ENCODE data around the gene C1orf52. TPM values are rescaled to one million over a fixed set of nuclear protein-coding genes. Genes with fewer than 3 reads are reported as not detected.

Gene C1orf52
- total RNA-seq, 1 experiment from 2014 or later: 28.3 TPM

- peak; percentile 51 to 69 for DNase-seq (ENCODE audit: low read depth in 1 of 2, low spot score in 2 of 2)
- no peak overlapping the region for H3K27ac ChIP-seq
- H3K9me3 ChIP-seq (replicated peaks): no peaks in the 10 kb centered on the region
Measured at GRCh38 chr1:85289207-85289847, 29.9 kb upstream of the C1orf52 start.

GRCh38 chr1:85284202-85284601 is 24.7 kb upstream of the C1orf52 start:
- H3K4me1 ChIP-seq (replicated peaks): peaks cover 6% of the 10 kb centered on the region
- H3K27ac ChIP-seq: no peak overlapping the region
- no peaks in the 10 kb centered on the region for H3K36me3 ChIP-seq
- H3K27me3 ChIP-seq (replicated peaks): no peaks in the 10 kb centered on the region
- H3K9me3 ChIP-seq (replicated peaks): no peaks in the 10 kb centered on the region
- no peak for DNase-seq (ENCODE audit: low read depth in 1 of 2, low spot score in 2 of 2)
- no peak overlapping the region for H3K4me3 ChIP-seq

More at GRCh38 chr1:85289207-85289847, 29.9 kb upstream of the C1orf52 start:
- Histone ChIP-seq H3K4me1 (replicated peaks) (peaks cover 11% of the 10 kb centered on the region), H3K36me3 (no peaks in the 10 kb centered on the region), H3K27me3 (replicated peaks) (no peaks in the 10 kb centered on the region), H3K4me3 (no peak overlapping the region)

GRCh38 chr1:85283475-85284199 is 24.2 kb upstream of the C1orf52 start:
- H3K9me3 ChIP-seq (replicated peaks): no peaks in the 10 kb centered on the region
- no peaks in the 10 kb centered on the region for H3K27me3 ChIP-seq (replicated peaks)
- no peak overlapping the region for H3K4me3 ChIP-seq
- no peak overlapping the region for H3K27ac ChIP-seq
- H3K36me3 ChIP-seq: no peaks in the 10 kb centered on the region
- DNase-seq (ENCODE audit: low read depth in 1 of 2, low spot score in 2 of 2): peak in 1 of 2 experiments; percentile 59
- H3K4me1 ChIP-seq (replicated peaks): peaks cover 11% of the 10 kb centered on the region

GRCh38 chr1:85282424-85282823 is 23.0 kb upstream of the C1orf52 start:
- H3K4me1 ChIP-seq (replicated peaks): peaks cover 20% of the 10 kb centered on the region
- H3K4me3 ChIP-seq: no peak overlapping the region
- no peaks in the 10 kb centered on the region for H3K27me3 ChIP-seq (replicated peaks)
- no peak for DNase-seq (ENCODE audit: low read depth in 1 of 2, low spot score in 2 of 2)
- no peak overlapping the region for H3K27ac ChIP-seq
- no peaks in the 10 kb centered on the region for H3K36me3 ChIP-seq
- no peaks in the 10 kb centered on the region for H3K9me3 ChIP-seq (replicated peaks)

GRCh38 chr1:85280636-85281035 is 21.2 kb upstream of the C1orf52 start:
- H3K27me3 ChIP-seq (replicated peaks): no peaks in the 10 kb centered on the region
- no peak overlapping the region for H3K4me3 ChIP-seq
- no peaks in the 10 kb centered on the region for H3K36me3 ChIP-seq
- no peak for DNase-seq (ENCODE audit: low read depth in 1 of 2, low spot score in 2 of 2)
- no peaks in the 10 kb centered on the region for H3K9me3 ChIP-seq (replicated peaks)
- peaks cover 26% of the 10 kb centered on the region for H3K4me1 ChIP-seq (replicated peaks)
- no peak overlapping the region for H3K27ac ChIP-seq

- Histone ChIP-seq H3K27me3 (replicated peaks) (no peaks in the 10 kb centered on the region), H3K4me1 (replicated peaks) (peaks cover 35% of the 10 kb centered on the region), H3K4me3 (no peak overlapping the region), H3K36me3 (peaks cover 4% of the 10 kb centered on the region; the same call in 1 of the 2 replicates), H3K9me3 (replicated peaks) (no peaks in the 10 kb centered on the region), H3K27ac (peak overlapping the region; percentile 65)
- no peak for DNase-seq (ENCODE audit: low read depth in 1 of 2, low spot score in 2 of 2)
Measured at GRCh38 chr1:85279458-85280080, 20.1 kb upstream of the C1orf52 start.

- Histone ChIP-seq H3K4me3 (peak overlapping the region; percentile 5; the same call in 1 of the 2 replicates), H3K27me3 (replicated peaks) (no peaks in the 10 kb centered on the region), H3K27ac (peak overlapping the region; percentile 65), H3K36me3 (peaks cover 8% of the 10 kb centered on the region), H3K4me1 (replicated peaks) (peaks cover 41% of the 10 kb centered on the region), H3K9me3 (replicated peaks) (no peaks in the 10 kb centered on the region)
- DNase-seq (ENCODE audit: low read depth in 1 of 2, low spot score in 2 of 2): peak; percentile 82 to 84
Measured at GRCh38 chr1:85278853-85279314, 19.4 kb upstream of the C1orf52 start.

GRCh38 chr1:85277802-85278201 is 18.3 kb upstream of the C1orf52 start:
- Histone ChIP-seq H3K9me3 (replicated peaks) (no peaks in the 10 kb centered on the region), H3K4me3 (no peak overlapping the region), H3K36me3 (peaks cover 18% of the 10 kb centered on the region), H3K4me1 (replicated peaks) (peaks cover 41% of the 10 kb centered on the region), H3K27me3 (replicated peaks) (no peaks in the 10 kb centered on the region), H3K27ac (peak overlapping the region; percentile 65; the same call in 1 of the 2 replicates)
- DNase-seq (ENCODE audit: low read depth in 1 of 2, low spot score in 2 of 2): no peak

GRCh38 chr1:85276978-85277639 is 17.6 kb upstream of the C1orf52 start:
- Histone ChIP-seq H3K27ac (peak overlapping the region; percentile 82), H3K36me3 (peaks cover 22% of the 10 kb centered on the region), H3K9me3 (replicated peaks) (no peaks in the 10 kb centered on the region), H3K4me1 (replicated peaks) (peaks cover 41% of the 10 kb centered on the region), H3K4me3 (peak overlapping the region; percentile 64), H3K27me3 (replicated peaks) (no peaks in the 10 kb centered on the region)
- DNase-seq (ENCODE audit: low read depth in 1 of 2, low spot score in 2 of 2): no peak

GRCh38 chr1:85276215-85276977 is 16.9 kb upstream of the C1orf52 start, which contains the start of gene BCL10:
TSS of gene BCL10 (minus strand) at chr1:85276632. CDS start at chr1:85276352, 280 bp downstream.
- Histone ChIP-seq H3K9me3 (replicated peaks) (no peaks in the 10 kb centered on the region), H3K27me3 (replicated peaks) (no peaks in the 10 kb centered on the region), H3K4me1 (replicated peaks) (peaks cover 41% of the 10 kb centered on the region), H3K4me3 (peak within 1 kb of the TSS; percentile 64), H3K27ac (peak within 1 kb of the TSS; percentile 82), H3K36me3 (peaks cover 23% of the 10 kb centered on the region)
- DNase-seq (ENCODE audit: low read depth in 1 of 2, low spot score in 2 of 2): peak; percentile 99

GRCh38 chr1:85275701-85276214 is 16.3 kb upstream of the C1orf52 start:
- peak overlapping the region; percentile 64 for H3K4me3 ChIP-seq
- H3K36me3 ChIP-seq: peaks cover 29% of the 10 kb centered on the region
- peak overlapping the region; percentile 82 for H3K27ac ChIP-seq
- no peak for DNase-seq (ENCODE audit: low read depth in 1 of 2, low spot score in 2 of 2)
- H3K9me3 ChIP-seq (replicated peaks): no peaks in the 10 kb centered on the region
- H3K27me3 ChIP-seq (replicated peaks): no peaks in the 10 kb centered on the region
- H3K4me1 ChIP-seq (replicated peaks): peaks cover 41% of the 10 kb centered on the region

- Histone ChIP-seq H3K27me3 (replicated peaks) (no peaks in the 10 kb centered on the region), H3K27ac (peak overlapping the region; percentile 82; the same call in 1 of the 2 replicates), H3K36me3 (peaks cover 36% of the 10 kb centered on the region), H3K4me3 (peak overlapping the region; percentile 64), H3K4me1 (replicated peaks) (peaks cover 41% of the 10 kb centered on the region), H3K9me3 (replicated peaks) (no peaks in the 10 kb centered on the region)
- peak in 1 of 2 experiments; percentile 62 for DNase-seq (ENCODE audit: low read depth in 1 of 2, low spot score in 2 of 2)
Measured at GRCh38 chr1:85274969-85275453, 15.5 kb upstream of the C1orf52 start.

Data from SJSA1 (cell line).